ENCODE results near the gene MOCOS. TPM values are rescaled to one million over a fixed set of nuclear protein-coding genes. Genes with fewer than 3 reads are reported as not detected.

MOCOS gene
- total RNA-seq, 1 donor from 2014 or later, result 5.0 TPM

DNA sequence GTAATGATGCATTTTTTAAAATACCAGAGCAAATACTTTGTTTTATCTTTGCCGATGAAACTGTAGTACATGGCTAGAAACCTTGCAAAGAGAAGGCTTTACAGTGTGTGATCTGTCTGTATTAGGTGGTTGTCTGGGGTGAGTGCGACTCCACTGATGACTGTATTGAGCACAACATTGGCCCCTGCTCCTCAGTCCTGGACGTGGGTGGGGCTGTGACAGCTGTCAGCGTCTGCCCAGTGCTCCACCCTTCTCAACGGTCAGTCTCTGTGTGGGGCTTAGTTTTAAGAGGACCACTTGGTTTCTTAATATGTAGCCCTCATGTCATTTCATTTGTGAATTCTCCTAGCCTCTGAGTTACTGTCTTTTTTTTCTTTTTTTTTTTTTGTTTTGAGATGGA lies 17.4 kb upstream of the MOCOS start:
- Histone ChIP-seq H3K9me3 (no peaks in the 10 kb centered on the region), H3K4me3 (no peak overlapping the region), H3K4me1 (no peaks in the 10 kb centered on the region), H3K27me3 (no peaks in the 10 kb centered on the region), H3K27ac (no peak overlapping the region), H3K36me3 (peaks cover 88% of the 10 kb centered on the region)
- no peak for DNase-seq
- TF ChIP-seq, protein P1, sequence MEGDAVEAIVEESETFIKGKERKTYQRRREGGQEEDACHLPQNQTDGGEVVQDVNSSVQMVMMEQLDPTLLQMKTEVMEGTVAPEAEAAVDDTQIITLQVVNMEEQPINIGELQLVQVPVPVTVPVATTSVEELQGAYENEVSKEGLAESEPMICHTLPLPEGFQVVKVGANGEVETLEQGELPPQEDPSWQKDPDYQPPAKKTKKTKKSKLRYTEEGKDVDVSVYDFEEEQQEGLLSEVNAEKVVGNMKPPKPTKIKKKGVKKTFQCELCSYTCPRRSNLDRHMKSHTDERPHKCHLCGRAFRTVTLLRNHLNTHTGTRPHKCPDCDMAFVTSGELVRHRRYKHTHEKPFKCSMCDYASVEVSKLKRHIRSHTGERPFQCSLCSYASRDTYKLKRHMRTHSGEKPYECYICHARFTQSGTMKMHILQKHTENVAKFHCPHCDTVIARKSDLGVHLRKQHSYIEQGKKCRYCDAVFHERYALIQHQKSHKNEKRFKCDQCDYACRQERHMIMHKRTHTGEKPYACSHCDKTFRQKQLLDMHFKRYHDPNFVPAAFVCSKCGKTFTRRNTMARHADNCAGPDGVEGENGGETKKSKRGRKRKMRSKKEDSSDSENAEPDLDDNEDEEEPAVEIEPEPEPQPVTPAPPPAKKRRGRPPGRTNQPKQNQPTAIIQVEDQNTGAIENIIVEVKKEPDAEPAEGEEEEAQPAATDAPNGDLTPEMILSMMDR (IDR thresholded peaks at IDR 0.05), result no peak
- intact Hi-C loops (cut with DNase I), result no loop called here
- no peak for ATAC-seq

DNA sequence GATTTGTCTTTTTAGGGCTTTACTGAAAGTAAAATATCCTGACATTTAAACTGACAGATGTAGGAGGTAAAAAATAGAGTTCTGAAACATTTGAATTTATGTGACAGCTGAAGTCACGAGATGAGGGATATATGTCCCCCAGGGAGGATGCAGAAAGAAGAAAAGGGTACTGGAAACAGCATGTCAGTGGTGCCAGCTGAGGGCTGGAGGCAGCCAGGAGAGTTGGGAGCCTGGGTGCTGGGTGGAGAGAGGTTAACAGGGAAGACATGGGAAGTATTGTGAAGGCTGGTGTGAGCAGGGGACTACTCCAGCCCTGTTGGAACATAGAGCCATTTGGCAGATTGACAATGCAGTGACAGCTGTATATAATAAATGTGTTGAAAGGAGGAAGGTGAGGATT lies 11.8 kb upstream of the MOCOS start:
- Histone ChIP-seq H3K27ac (no peak overlapping the region), H3K4me1 (peaks cover 10% of the 10 kb centered on the region), H3K27me3 (no peaks in the 10 kb centered on the region), H3K9me3 (no peaks in the 10 kb centered on the region), H3K36me3 (peaks cover 64% of the 10 kb centered on the region), H3K4me3 (no peak overlapping the region)
- intact Hi-C loops (cut with DNase I), result no loop called here
- DNase-seq (no peak), ATAC-seq (no peak)
- TF ChIP-seq, protein P1 (IDR thresholded peaks at IDR 0.05), result no peak

DNA sequence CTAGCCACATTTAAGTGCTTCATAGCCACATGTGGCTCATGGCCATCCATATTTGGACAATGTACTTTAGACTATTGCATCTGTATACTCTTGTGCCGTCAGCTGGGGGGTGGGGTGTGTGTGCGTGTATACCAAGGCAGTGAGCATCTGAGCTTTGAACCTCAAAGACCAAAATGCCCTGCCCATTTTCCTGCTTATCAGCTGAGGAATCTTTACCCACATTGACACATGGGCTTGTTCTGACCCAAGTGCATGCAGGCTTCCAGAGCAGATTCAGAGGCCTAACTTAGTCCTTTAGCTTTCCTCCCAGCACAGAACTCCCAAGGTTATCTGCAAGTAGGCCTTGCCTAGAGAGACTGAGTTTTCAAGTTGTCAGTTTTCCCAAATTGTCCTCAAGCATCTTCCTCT lies 11.1 kb upstream of the MOCOS start:
- intact Hi-C loops (cut with DNase I), result no loop called here
- H3K27ac ChIP-seq, result no peak overlapping the region
- H3K4me1 ChIP-seq, result peaks cover 12% of the 10 kb centered on the region
- ATAC-seq (no peak), DNase-seq (no peak)
- no peak overlapping the region for H3K4me3 ChIP-seq
- H3K9me3 ChIP-seq, result no peaks in the 10 kb centered on the region
- H3K27me3 ChIP-seq, result no peaks in the 10 kb centered on the region
- TF ChIP-seq, protein P1 (IDR thresholded peaks at IDR 0.05), result no peak
- peaks cover 57% of the 10 kb centered on the region for H3K36me3 ChIP-seq

DNA sequence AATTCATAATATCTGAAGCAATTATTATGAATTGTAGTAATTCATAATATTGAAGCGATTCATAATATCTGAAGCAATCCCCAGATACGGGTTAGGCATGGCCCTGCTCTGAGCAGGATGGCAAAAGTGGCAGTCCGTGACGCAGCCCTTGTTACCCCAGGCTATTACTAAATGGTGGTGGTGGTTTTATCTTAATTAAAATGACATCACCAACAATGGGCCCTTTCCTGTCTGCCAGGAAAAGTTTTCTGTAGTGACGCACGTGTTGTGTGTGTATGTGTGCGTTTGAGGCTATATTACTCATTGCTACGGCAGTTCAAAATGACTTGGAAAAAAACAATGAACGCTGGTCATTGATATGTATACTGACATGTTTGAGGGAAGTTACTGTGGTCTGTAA lies 10.6 kb upstream of the MOCOS start:
- peaks cover 51% of the 10 kb centered on the region for H3K36me3 ChIP-seq
- TF ChIP-seq, protein P1 (IDR thresholded peaks at IDR 0.05), result no peak
- no peaks in the 10 kb centered on the region for H3K27me3 ChIP-seq
- intact Hi-C loops (cut with DNase I), result no loop called here
- H3K4me3 ChIP-seq, result no peak overlapping the region
- H3K4me1 ChIP-seq, result peaks cover 12% of the 10 kb centered on the region
- ATAC-seq (no peak), DNase-seq (no peak)
- H3K9me3 ChIP-seq, result no peaks in the 10 kb centered on the region
- H3K27ac ChIP-seq, result no peak overlapping the region

DNA sequence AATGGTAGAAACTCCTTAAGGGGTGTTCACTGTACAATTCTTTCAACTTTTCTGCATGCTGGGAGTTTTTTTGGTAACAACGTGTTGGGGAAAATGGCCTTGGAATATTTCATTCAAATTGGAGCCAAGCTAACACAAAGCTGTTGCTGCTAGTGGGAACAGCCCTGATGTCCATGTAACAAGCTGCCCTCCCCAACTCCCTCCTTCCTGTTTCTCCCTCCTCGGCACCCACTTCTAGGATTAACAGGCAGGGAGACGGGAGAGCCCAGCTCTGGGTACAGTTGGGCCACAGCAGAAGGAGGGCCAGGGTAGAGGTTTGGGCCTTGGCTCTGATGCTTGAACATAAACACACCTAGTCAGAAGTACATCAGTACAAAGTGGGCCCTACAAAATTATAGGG lies 9.4 kb upstream of the MOCOS start:
- TF ChIP-seq, protein P1 (IDR thresholded peaks at IDR 0.05), result no peak
- no peak for ATAC-seq

More for the DNA sequence above, 9.4 kb upstream of the MOCOS start:
- no peaks in the 10 kb centered on the region for H3K9me3 ChIP-seq
- H3K36me3 ChIP-seq, result peaks cover 39% of the 10 kb centered on the region
- H3K4me1 ChIP-seq, result peaks cover 12% of the 10 kb centered on the region
- no peak overlapping the region for H3K27ac ChIP-seq
- no peak for DNase-seq
- no peaks in the 10 kb centered on the region for H3K27me3 ChIP-seq
- no peak overlapping the region for H3K4me3 ChIP-seq
- intact Hi-C loops (cut with DNase I), result no loop called here

All from upper lobe of right lung (tissue), 1 donor.